Measurements from ENCODE around the gene DPH7. TPM values are rescaled to one million over a fixed set of nuclear protein-coding genes. Genes with fewer than 3 reads are reported as not detected.

Gene DPH7
- total and polyA plus RNA-seq, 2 of the 8 experiments (the other 6 are each of a cell fraction or from before 2014, with no cell fraction given): 44.6 to 45.5 TPM

- no peak for TF ChIP-seq CHD7 (IDR thresholded peaks at IDR 0.05; ENCODE audit: insufficient replicate concordance, low read length)
- TF ChIP-seq PHF8 (conservative IDR thresholded peaks at IDR 0.05; ENCODE audit: low read depth, low read length): peak; percentile 81
- TF ChIP-seq KDM5A (IDR thresholded peaks at IDR 0.05; ENCODE audit: low read length): 0 out of 2 replicates have a peak, but pooled peaks have one; percentile 28
- no peak for TF ChIP-seq SP1 (IDR thresholded peaks at IDR 0.05; ENCODE audit: low read depth, low read length)
- no peak for TF ChIP-seq SP2 (IDR thresholded peaks at IDR 0.05; ENCODE audit: low read length)
- TF ChIP-seq SP4 (IDR thresholded peaks at IDR 0.05; ENCODE audit: low read length): peak; percentile 72; the same call in 1 of the 2 replicates
- TF ChIP-seq ZNF274 (IDR thresholded peaks at IDR 0.05; ENCODE audit: borderline replicate concordance, extremely low read depth, low read length): no peak
- no peak for TF ChIP-seq GTF2F1 (IDR thresholded peaks at IDR 0.05; ENCODE audit: borderline replicate concordance, low read depth, low read length)
- TF ChIP-seq NRF1 (IDR thresholded peaks at IDR 0.05; ENCODE audit: low read depth, low read length): peak; percentile 99
- no peak for TF ChIP-seq CBX8 (IDR thresholded peaks at IDR 0.05; ENCODE audit: borderline replicate concordance, low read depth, low read length)
These were observed 39.7 kb upstream of the DPH7 start, which contains the start of gene EHMT1 (continued) for GRCh38 chr9:137618105-137619067.
